ENCODE data around the gene GPR162. TPM values are rescaled to one million over a fixed set of nuclear protein-coding genes. Genes with fewer than 3 reads are reported as not detected.
A peak's percentile ranks its signal among the peaks of the same experiment; 100 is the strongest.

GPR162 gene
- total RNA-seq, 1 donor, result 1.4 TPM

GRCh38 chr12:6851921-6852650 lies 30.5 kb downstream of the GPR162 start, which contains the start of gene USP5:
Gene USP5 (plus strand): TSS chr12:6852150. CDS start chr12:6852180, 30 bp downstream.
- no peak for TF ChIP-seq CTCF (IDR thresholded peaks at IDR 0.05; ENCODE audit: extremely low read depth, low read depth, low read length)
- Histone ChIP-seq H3K4me1 (ENCODE audit: insufficient read depth, low read length) (peaks cover 26% of the 10 kb centered on the region), H3K79me2 (ENCODE audit: insufficient read depth, low read length) (peaks cover 63% of the 10 kb centered on the region), H4K20me1 (ENCODE audit: insufficient read depth, low read length) (peaks cover 3% of the 10 kb centered on the region), H3K27ac (ENCODE audit: low read depth, low read length) (peak within 1 kb of the TSS; percentile 90), H3K9me3 (ENCODE audit: low read depth, low read length) (no peaks in the 10 kb centered on the region), H3K36me3 (ENCODE audit: insufficient read depth, low read length) (peaks cover 50% of the 10 kb centered on the region), H3K4me2 (ENCODE audit: insufficient read depth, low read length) (peak within 1 kb of the TSS; percentile 99), H3K27me3 (ENCODE audit: insufficient read depth, low read length) (no peaks in the 10 kb centered on the region), H2AFZ (ENCODE audit: low read length) (peak within 1 kb of the TSS; percentile 95), H3K4me3 (ENCODE audit: insufficient read depth, low read length) (peak within 1 kb of the TSS; percentile 84)
- DNase-seq (ENCODE audit: insufficient read length, low spot score, missing footprints), result peak; percentile 99

GRCh38 chr12:6852651-6853354 lies 31.2 kb downstream of the GPR162 start:
- DNase-seq (ENCODE audit: insufficient read length, low spot score, missing footprints), result peak; percentile 95
- H4K20me1 ChIP-seq (ENCODE audit: insufficient read depth, low read length), result peaks cover 3% of the 10 kb centered on the region
- H3K4me2 ChIP-seq (ENCODE audit: insufficient read depth, low read length), result peak overlapping the region; percentile 97
- peak overlapping the region; percentile 84 for H3K4me3 ChIP-seq (ENCODE audit: insufficient read depth, low read length)
- H3K27ac ChIP-seq (ENCODE audit: low read depth, low read length), result peak overlapping the region; percentile 90
- no peaks in the 10 kb centered on the region for H3K9me3 ChIP-seq (ENCODE audit: low read depth, low read length)
- H3K79me2 ChIP-seq (ENCODE audit: insufficient read depth, low read length), result peaks cover 61% of the 10 kb centered on the region
- peak overlapping the region; percentile 77 for H2AFZ ChIP-seq (ENCODE audit: low read length)
- peaks cover 50% of the 10 kb centered on the region for H3K36me3 ChIP-seq (ENCODE audit: insufficient read depth, low read length)
- H3K4me1 ChIP-seq (ENCODE audit: insufficient read depth, low read length), result peaks cover 26% of the 10 kb centered on the region
- no peaks in the 10 kb centered on the region for H3K27me3 ChIP-seq (ENCODE audit: insufficient read depth, low read length)
- TF ChIP-seq CTCF (IDR thresholded peaks at IDR 0.05; ENCODE audit: extremely low read depth, low read depth, low read length), result no peak

GRCh38 chr12:6853626-6854025 lies 32.0 kb downstream of the GPR162 start:
- no peaks in the 10 kb centered on the region for H3K27me3 ChIP-seq (ENCODE audit: insufficient read depth, low read length)
- TF ChIP-seq CTCF (IDR thresholded peaks at IDR 0.05; ENCODE audit: extremely low read depth, low read depth, low read length), result no peak
- H3K4me1 ChIP-seq (ENCODE audit: insufficient read depth, low read length), result peaks cover 26% of the 10 kb centered on the region
- H3K4me2 ChIP-seq (ENCODE audit: insufficient read depth, low read length), result peak overlapping the region; percentile 97
- peaks cover 51% of the 10 kb centered on the region for H3K36me3 ChIP-seq (ENCODE audit: insufficient read depth, low read length)
- H4K20me1 ChIP-seq (ENCODE audit: insufficient read depth, low read length), result peaks cover 3% of the 10 kb centered on the region
- peak overlapping the region; percentile 90 for H3K27ac ChIP-seq (ENCODE audit: low read depth, low read length)
- DNase-seq (ENCODE audit: insufficient read length, low spot score, missing footprints), result peak; percentile 66
- H3K79me2 ChIP-seq (ENCODE audit: insufficient read depth, low read length), result peaks cover 56% of the 10 kb centered on the region
- H2AFZ ChIP-seq (ENCODE audit: low read length), result no peak overlapping the region
- H3K4me3 ChIP-seq (ENCODE audit: insufficient read depth, low read length), result peak overlapping the region; percentile 84
- H3K9me3 ChIP-seq (ENCODE audit: low read depth, low read length), result no peaks in the 10 kb centered on the region

- peak overlapping the region; percentile 97 for H3K4me2 ChIP-seq (ENCODE audit: insufficient read depth, low read length)
- peaks cover 52% of the 10 kb centered on the region for H3K79me2 ChIP-seq (ENCODE audit: insufficient read depth, low read length)
Measured at GRCh38 chr12:6854036-6854435, 32.4 kb downstream of the GPR162 start.

More at GRCh38 chr12:6854036-6854435, 32.4 kb downstream of the GPR162 start:
- Histone ChIP-seq H3K36me3 (ENCODE audit: insufficient read depth, low read length) (peaks cover 51% of the 10 kb centered on the region), H3K27me3 (ENCODE audit: insufficient read depth, low read length) (no peaks in the 10 kb centered on the region), H3K27ac (ENCODE audit: low read depth, low read length) (peak overlapping the region; percentile 90), H3K4me3 (ENCODE audit: insufficient read depth, low read length) (no peak overlapping the region), H2AFZ (ENCODE audit: low read length) (no peak overlapping the region), H3K9me3 (ENCODE audit: low read depth, low read length) (no peaks in the 10 kb centered on the region), H4K20me1 (ENCODE audit: insufficient read depth, low read length) (peaks cover 3% of the 10 kb centered on the region), H3K4me1 (ENCODE audit: insufficient read depth, low read length) (peaks cover 26% of the 10 kb centered on the region)
- peak; percentile 34 for DNase-seq (ENCODE audit: insufficient read length, low spot score, missing footprints)
- TF ChIP-seq CTCF (IDR thresholded peaks at IDR 0.05; ENCODE audit: extremely low read depth, low read depth, low read length), result no peak
